OCI-LY3 (cell line): ENCODE data around the gene STRIP2.

Experiments used
- CTCF ChIP-seq: fragments of 200-600, 300-600 bp; sonication (generic); IDR thresholded peaks from 2 replicates; pipeline ENCODE4 v1.5.1; 2014; ENCODE audit warnings: antibody characterized with exemption, low read length, low read depth
- EZH2phosphoT487 ChIP-seq: fragments of 200-600 bp; shearing (Covaris generic); IDR thresholded peaks from 2 replicates; pipeline ENCODE4 v1.6.1; 2018; ENCODE audit warnings: antibody characterized with exemption, mixed run types, low read depth

GRCh38 chr7:129454249-129454551 lies 20.0 kb downstream of the STRIP2 start:
- TF ChIP-seq CTCF (no peak), EZH2phosphoT487 (no peak)
